Measurements from ENCODE around the gene A4GNT. TPM values are rescaled to one million over a fixed set of nuclear protein-coding genes. Genes with fewer than 3 reads are reported as not detected.

Gene A4GNT
- total and polyA plus RNA-seq, 2 of the 8 experiments (the other 6 are each of a cell fraction or from before 2014, with no cell fraction given): not detected

DNA sequence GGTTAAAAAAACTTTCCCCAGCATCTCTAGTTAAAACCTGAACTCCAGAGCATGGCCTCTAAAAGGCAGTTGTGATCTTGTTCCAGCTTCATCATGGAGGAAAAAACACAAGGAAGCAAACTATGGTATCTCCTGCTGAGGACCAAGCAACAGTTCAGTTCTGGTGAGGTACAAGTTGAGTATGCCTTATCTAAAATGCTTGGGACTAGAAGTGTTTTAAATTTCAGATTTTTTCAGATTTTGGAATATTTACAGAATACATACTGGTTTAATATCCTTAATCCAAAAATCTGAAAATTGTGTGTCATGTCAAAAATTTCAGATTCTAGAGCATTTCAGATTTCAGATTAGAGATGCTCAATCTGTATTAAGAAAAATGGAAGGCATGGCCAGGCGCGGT, 32.9 kb upstream of the A4GNT start:
- Histone ChIP-seq H4K91ac (replicated peaks; ENCODE audit: insufficient read length, low read length) (no peak overlapping the region), H4K20me1 (replicated peaks in 1 of 2; ENCODE audit: control insufficient read depth in 1 of 2, insufficient read depth in 2 of 2, low read length in 2 of 2) (no peaks in the 10 kb centered on the region), H3K23me2 (ENCODE audit: low read depth, low read length) (no peaks in the 10 kb centered on the region), H3K14ac (ENCODE audit: insufficient read length) (no peak overlapping the region), H2AFZ (ENCODE audit: low read length) (no peak overlapping the region), H2AK5ac (ENCODE audit: low read depth, low read length) (no peak overlapping the region), H3K36me3 (ENCODE audit: control insufficient read depth in 2 of 4, insufficient read depth in 4 of 4, low read length in 3 of 4) (peaks cover 8 to 61% (median 34%) of the 10 kb centered on the region in 4 experiments), H3K4me1 (replicated peaks in 1 of 4; ENCODE audit: control insufficient read depth in 3 of 4, insufficient read depth in 4 of 4, low read length in 3 of 4) (no peaks in the 10 kb centered on the region), H3K18ac (ENCODE audit: extremely low read depth, low read length) (no peak overlapping the region), H3K23ac (ENCODE audit: insufficient read length) (no peak overlapping the region), H3K4ac (replicated peaks; ENCODE audit: insufficient read length, low read depth, low read length) (no peak overlapping the region), H3K4me2 (ENCODE audit: insufficient read depth in 1 of 2, low read depth in 2 of 2, low read length in 2 of 2) (no peak overlapping the region), H3K9me3 (ENCODE audit: insufficient read depth in 2 of 2, low read depth in 1 of 2, low read length in 1 of 2) (no peaks in the 10 kb centered on the region), H3K9ac (replicated peaks in 1 of 4; ENCODE audit: extremely low read depth in 1 of 4, low read depth in 3 of 4, low read length in 3 of 4) (no peak overlapping the region), H3K27me3 (replicated peaks in 1 of 4; ENCODE audit: control insufficient read depth in 3 of 4, extremely low read depth in 1 of 4, insufficient read depth in 3 of 4, low read length in 3 of 4) (no peaks in the 10 kb centered on the region), H4K5ac (ENCODE audit: insufficient read length, low read depth, low read length) (no peak overlapping the region), H2BK20ac (ENCODE audit: low read length) (no peak overlapping the region), H3K56ac (replicated peaks; ENCODE audit: insufficient read length, low read depth, low read length) (no peak overlapping the region), H2BK5ac (ENCODE audit: low read depth, low read length) (no peak overlapping the region), H3K79me2 (ENCODE audit: control insufficient read depth in 1 of 2, insufficient read depth in 2 of 2, low read length in 2 of 2) (no peaks in the 10 kb centered on the region), H2BK12ac (ENCODE audit: low read depth, low read length) (no peak overlapping the region), H2BK120ac (replicated peaks; ENCODE audit: low read depth, low read length) (no peak overlapping the region), H4K8ac (ENCODE audit: extremely low read depth, insufficient read depth, low read length) (no peak overlapping the region), H3K27ac (ENCODE audit: low read depth, low read length) (no peak overlapping the region), H2BK15ac (ENCODE audit: low read length) (no peak overlapping the region), H3K79me1 (ENCODE audit: low read depth, low read length) (no peaks in the 10 kb centered on the region), H3K4me3 (ENCODE audit: extremely low read depth in 1 of 4, insufficient read depth in 2 of 4, low read depth in 3 of 4, low read length in 4 of 4) (no peak overlapping the region)
- FAIRE-seq (no peak), DNase-seq (ENCODE audit: low read depth in 1 of 2, low spot score in 2 of 2) (no peak)
- ChIA-PET CTCF (ENCODE audit: partially characterized antibody) (no interaction called here), POLR2A (ENCODE audit: partially characterized antibody) (interaction anchor here (0.7 kb wide), 1 partner anchor 36 kb away, joined by 3 read pairs; no protein-coding TSS in a partner anchor)
- no peak for TF ChIP-seq EZH2 (IDR thresholded peaks at IDR 0.05; ENCODE audit: low read depth, low read length, severe bottlenecking)
- TF ChIP-seq RAD21 (IDR thresholded peaks at IDR 0.05 in 1 of 2, conservative IDR thresholded peaks at IDR 0.05 in 1 of 2; ENCODE audit: low read depth in 2 of 2, low read length in 2 of 2): no peak
- WGBS, 2 experiments (ENCODE audit: extremely low coverage in 1 of 2, insufficient coverage in 1 of 2, insufficient read length in 1 of 2, insufficient replicate concordance in 2 of 2, low coverage in 1 of 2, low lambda C conversion rate in 2 of 2, missing lambda C conversion rate in 1 of 2): 100% methylated on average over 2 of the region's 2 CpGs; no CpG with 5 or more reads in 1 of the 2 experiments

All from H1 (cell line).